ENCODE data around the gene RBM47.

Gene RBM47

DNA sequence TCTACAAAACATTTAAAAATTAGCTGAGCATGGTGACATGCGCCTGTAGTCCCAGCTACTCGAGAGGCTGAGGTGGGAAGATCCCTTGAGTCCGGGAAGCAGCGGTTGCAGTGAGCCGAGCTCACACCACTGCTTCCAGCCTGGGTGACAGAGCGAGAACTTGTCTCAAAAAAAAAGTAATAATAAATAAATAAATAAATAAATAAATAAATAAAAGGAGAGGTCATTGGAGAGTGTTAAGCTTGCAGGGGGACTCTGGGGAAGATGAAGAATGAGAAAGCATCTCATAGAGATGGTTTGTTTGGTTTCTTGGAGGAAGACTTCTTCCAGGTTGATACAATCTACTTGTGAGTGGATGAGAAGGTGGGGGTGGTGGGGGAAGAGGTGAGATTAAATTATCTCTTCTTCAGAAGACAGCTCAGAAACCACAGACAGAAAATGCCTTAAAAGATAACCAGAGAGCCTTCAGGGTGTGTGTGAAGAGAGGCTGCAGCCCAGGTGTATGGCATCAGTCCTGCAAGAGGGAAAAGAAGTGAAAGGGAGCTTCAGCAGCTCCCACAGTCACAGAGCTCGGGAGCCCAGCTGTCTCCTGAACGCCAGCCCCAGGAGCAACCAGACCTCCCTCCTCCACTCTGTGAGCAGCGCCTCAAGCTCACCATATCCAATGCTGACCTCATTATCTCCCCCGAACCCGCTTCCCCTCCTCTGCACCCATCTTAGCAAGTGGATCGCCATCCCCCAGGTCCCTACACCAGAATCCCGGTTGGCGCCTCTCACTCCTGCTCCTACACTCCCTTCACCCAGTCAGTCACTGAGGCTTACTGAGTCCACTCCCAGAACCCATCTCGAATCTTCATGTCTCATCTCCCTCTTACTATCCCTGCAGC is 48.2 kb downstream of the RBM47 start (continued):
- TF ChIP-seq, protein P1, sequence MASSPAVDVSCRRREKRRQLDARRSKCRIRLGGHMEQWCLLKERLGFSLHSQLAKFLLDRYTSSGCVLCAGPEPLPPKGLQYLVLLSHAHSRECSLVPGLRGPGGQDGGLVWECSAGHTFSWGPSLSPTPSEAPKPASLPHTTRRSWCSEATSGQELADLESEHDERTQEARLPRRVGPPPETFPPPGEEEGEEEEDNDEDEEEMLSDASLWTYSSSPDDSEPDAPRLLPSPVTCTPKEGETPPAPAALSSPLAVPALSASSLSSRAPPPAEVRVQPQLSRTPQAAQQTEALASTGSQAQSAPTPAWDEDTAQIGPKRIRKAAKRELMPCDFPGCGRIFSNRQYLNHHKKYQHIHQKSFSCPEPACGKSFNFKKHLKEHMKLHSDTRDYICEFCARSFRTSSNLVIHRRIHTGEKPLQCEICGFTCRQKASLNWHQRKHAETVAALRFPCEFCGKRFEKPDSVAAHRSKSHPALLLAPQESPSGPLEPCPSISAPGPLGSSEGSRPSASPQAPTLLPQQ (tag by site-specific recombination; IDR thresholded peaks at IDR 0.05) = no peak
- TF ChIP-seq SCRT1 (tag by site-specific recombination; IDR thresholded peaks at IDR 0.05; ENCODE audit: borderline replicate concordance) (no peak), ZNF37A (tag by site-specific recombination; IDR thresholded peaks at IDR 0.05) (no peak), ZNF48 (tag by site-specific recombination; IDR thresholded peaks at IDR 0.05) (no peak), ZBTB8A (tag by site-specific recombination; IDR thresholded peaks at IDR 0.05) (0 out of 2 replicates have a peak, but pooled peaks have one; percentile 55), ZNF24 (tag by site-specific recombination; IDR thresholded peaks at IDR 0.05) (no peak), ZSCAN16 (tag by site-specific recombination; IDR thresholded peaks at IDR 0.05) (no peak), ZFP41 (tag by site-specific recombination; IDR thresholded peaks at IDR 0.05; ENCODE audit: borderline replicate concordance) (no peak), ZNF621 (tag by site-specific recombination; IDR thresholded peaks at IDR 0.05) (no peak), GLIS2 (tag by site-specific recombination; IDR thresholded peaks at IDR 0.05) (no peak), ZXDB (tag by site-specific recombination; IDR thresholded peaks at IDR 0.05) (peak; percentile 33; the same call in 1 of the 2 replicates), SP2 (tag by site-specific recombination; IDR thresholded peaks at IDR 0.05) (no peak), ZNF16 (tag by site-specific recombination; IDR thresholded peaks at IDR 0.05; ENCODE audit: low read depth) (no peak), ZNF629 (tag by site-specific recombination; IDR thresholded peaks at IDR 0.05) (no peak), KLF16 (tag by site-specific recombination; IDR thresholded peaks at IDR 0.05) (no peak), ZNF175 (tag by site-specific recombination; IDR thresholded peaks at IDR 0.05) (no peak), ZNF404 (tag by site-specific recombination; IDR thresholded peaks at IDR 0.05) (no peak), ZNF366 (tag by site-specific recombination; conservative IDR thresholded peaks at IDR 0.05) (no peak), GLIS1 (tag by site-specific recombination; IDR thresholded peaks at IDR 0.05) (no peak), ZNF112 (tag by site-specific recombination; IDR thresholded peaks at IDR 0.05) (no peak), KLF8 (tag by site-specific recombination; IDR thresholded peaks at IDR 0.05) (no peak), ZNF223 (tag by site-specific recombination; IDR thresholded peaks at IDR 0.05) (no peak), ZNF510 (tag by site-specific recombination; IDR thresholded peaks at IDR 0.05; ENCODE audit: insufficient replicate concordance) (peak; percentile 29), ZNF654 (tag by site-specific recombination; IDR thresholded peaks at IDR 0.05; ENCODE audit: low read depth) (peak; percentile 25; the same call in 1 of the 2 replicates), ZNF558 (tag by site-specific recombination; IDR thresholded peaks at IDR 0.05) (peak; percentile 58; the same call in 1 of the 2 replicates), ZFP69B (tag by site-specific recombination; IDR thresholded peaks at IDR 0.05) (no peak), ZNF324 (tag by site-specific recombination; IDR thresholded peaks at IDR 0.05) (no peak), ZNF585B (tag by site-specific recombination; IDR thresholded peaks at IDR 0.05) (no peak)
- TF ChIP-seq, protein P2, sequence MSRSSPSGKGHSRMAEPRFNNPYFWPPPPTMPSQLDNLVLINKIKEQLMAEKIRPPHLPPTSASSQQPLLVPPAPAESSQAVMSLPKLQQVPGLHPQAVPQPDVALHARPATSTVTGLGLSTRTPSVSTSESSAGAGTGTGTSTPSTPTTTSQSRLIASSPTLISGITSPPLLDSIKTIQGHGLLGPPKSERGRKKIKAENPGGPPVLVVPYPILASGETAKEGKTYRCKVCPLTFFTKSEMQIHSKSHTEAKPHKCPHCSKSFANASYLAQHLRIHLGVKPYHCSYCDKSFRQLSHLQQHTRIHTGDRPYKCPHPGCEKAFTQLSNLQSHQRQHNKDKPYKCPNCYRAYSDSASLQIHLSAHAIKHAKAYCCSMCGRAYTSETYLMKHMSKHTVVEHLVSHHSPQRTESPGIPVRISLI (tag by site-specific recombination; IDR thresholded peaks at IDR 0.05) = no peak
- TF ChIP-seq, protein P3, sequence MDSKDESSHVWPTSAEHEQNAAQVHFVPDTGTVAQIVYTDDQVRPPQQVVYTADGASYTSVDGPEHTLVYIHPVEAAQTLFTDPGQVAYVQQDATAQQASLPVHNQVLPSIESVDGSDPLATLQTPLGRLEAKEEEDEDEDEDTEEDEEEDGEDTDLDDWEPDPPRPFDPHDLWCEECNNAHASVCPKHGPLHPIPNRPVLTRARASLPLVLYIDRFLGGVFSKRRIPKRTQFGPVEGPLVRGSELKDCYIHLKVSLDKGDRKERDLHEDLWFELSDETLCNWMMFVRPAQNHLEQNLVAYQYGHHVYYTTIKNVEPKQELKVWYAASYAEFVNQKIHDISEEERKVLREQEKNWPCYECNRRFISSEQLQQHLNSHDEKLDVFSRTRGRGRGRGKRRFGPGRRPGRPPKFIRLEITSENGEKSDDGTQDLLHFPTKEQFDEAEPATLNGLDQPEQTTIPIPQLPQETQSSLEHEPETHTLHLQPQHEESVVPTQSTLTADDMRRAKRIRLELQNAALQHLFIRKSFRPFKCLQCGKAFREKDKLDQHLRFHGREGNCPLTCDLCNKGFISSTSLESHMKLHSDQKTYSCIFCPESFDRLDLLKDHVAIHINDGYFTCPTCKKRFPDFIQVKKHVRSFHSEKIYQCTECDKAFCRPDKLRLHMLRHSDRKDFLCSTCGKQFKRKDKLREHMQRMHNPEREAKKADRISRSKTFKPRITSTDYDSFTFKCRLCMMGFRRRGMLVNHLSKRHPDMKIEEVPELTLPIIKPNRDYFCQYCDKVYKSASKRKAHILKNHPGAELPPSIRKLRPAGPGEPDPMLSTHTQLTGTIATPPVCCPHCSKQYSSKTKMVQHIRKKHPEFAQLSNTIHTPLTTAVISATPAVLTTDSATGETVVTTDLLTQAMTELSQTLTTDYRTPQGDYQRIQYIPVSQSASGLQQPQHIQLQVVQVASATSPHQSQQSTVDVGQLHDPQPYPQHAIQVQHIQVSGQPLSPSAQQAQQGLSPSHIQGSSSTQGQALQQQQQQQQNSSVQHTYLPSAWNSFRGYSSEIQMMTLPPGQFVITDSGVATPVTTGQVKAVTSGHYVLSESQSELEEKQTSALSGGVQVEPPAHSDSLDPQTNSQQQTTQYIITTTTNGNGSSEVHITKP (tag by site-specific recombination; IDR thresholded peaks at IDR 0.05) = no peak
- TF ChIP-seq, protein P4, sequence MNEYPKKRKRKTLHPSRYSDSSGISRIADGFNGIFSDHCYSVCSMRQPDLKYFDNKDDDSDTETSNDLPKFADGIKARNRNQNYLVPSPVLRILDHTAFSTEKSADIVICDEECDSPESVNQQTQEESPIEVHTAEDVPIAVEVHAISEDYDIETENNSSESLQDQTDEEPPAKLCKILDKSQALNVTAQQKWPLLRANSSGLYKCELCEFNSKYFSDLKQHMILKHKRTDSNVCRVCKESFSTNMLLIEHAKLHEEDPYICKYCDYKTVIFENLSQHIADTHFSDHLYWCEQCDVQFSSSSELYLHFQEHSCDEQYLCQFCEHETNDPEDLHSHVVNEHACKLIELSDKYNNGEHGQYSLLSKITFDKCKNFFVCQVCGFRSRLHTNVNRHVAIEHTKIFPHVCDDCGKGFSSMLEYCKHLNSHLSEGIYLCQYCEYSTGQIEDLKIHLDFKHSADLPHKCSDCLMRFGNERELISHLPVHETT (tag by site-specific recombination; IDR thresholded peaks at IDR 0.05) = no peak
